Naive thymus-derived CD4-positive, alpha-beta T cell (primary cell): Measurements from ENCODE around the gene EIF4A3. TPM values are rescaled to one million over a fixed set of nuclear protein-coding genes. Genes with fewer than 3 reads are reported as not detected.

Source experiments
- ATAC-seq: fragments of 150-1000 bp; cut with Tn5 transposase; 2 replicates; pipeline ENCODE4 v1.10.0; 2021; ENCODE audit warnings: mild to moderate bottlenecking, moderate library complexity
- CTCF ChIA-PET: fragments of 350-600 bp; sonication (Branson Sonifier 250); formaldehyde crosslinking; loops from one replicate; lab custom pipeline; 2021; ENCODE audit warnings: antibody characterized with exemption; lab: Charles Lee
- POLR2A ChIA-PET: fragments of 350-600 bp; sonication (Branson Sonifier 250); formaldehyde crosslinking; loops from one replicate; lab custom pipeline; 2021; ENCODE audit warnings: antibody characterized with exemption, inconsistent platforms; lab: Charles Lee
- DNase-seq, 9 donors: peaks; one replicate each; pipeline versions ENCODE4 v3.0.0 to v3.0.0-alpha.2; 2020 to 2022; ENCODE audit warnings: mixed read lengths in 1 of 9
- H3K27ac ChIP-seq: one replicate; pipeline ENCODE4 v1.7.0; 2013; ENCODE audit warnings: mild to moderate bottlenecking, low read depth, low read length, moderate library complexity
- H3K27me3 ChIP-seq, 2 donors: one replicate each; pipeline ENCODE4 v1.7.0; 2013; ENCODE audit warnings: low read length in 2 of 2, mild to moderate bottlenecking in 2 of 2, moderate library complexity in 2 of 2; ENCODE audit not compliant: control insufficient read depth in 2 of 2, insufficient read depth in 2 of 2
- H3K36me3 ChIP-seq, 3 experiments: 1 replicate in 2 of 3; 2 replicates in 1 of 3; pipeline ENCODE4 v1.7.0; 2013; ENCODE audit warnings: low read length in 3 of 3, mild to moderate bottlenecking in 3 of 3, moderate library complexity in 1 of 3; ENCODE audit not compliant: insufficient read depth in 3 of 3, control insufficient read depth in 2 of 3
- H3K4me1 ChIP-seq, 2 donors: one replicate each; pipeline ENCODE4 v1.7.0; 2013; ENCODE audit warnings: low read length in 2 of 2, mild to moderate bottlenecking in 2 of 2, moderate library complexity in 1 of 2; ENCODE audit not compliant: control insufficient read depth in 2 of 2, insufficient read depth in 2 of 2
- H3K4me3 ChIP-seq: 2 replicates; pipeline ENCODE4 v1.7.0; 2013; ENCODE audit warnings: mild to moderate bottlenecking, low read length
- H3K9me3 ChIP-seq, 3 experiments: 1 replicate in 2 of 3; 2 replicates in 1 of 3; pipeline ENCODE4 v1.7.0; 2013; ENCODE audit warnings: low read length in 3 of 3; ENCODE audit not compliant: control insufficient read depth in 2 of 3
- H3K27ac Mint-ChIP-seq, 9 donors: one replicate each; pipeline ENCODE4 v1.8.0; 2020 to 2022; ENCODE audit warnings: mixed read lengths in 9 of 9, mild to moderate bottlenecking in 8 of 9, moderate library complexity in 5 of 9, inconsistent platforms in 2 of 9
- H3K27me3 Mint-ChIP-seq, 5 donors: one replicate each; pipeline ENCODE4 v1.8.0; 2021 to 2022; ENCODE audit warnings: mixed read lengths in 5 of 5, mild to moderate bottlenecking in 1 of 5
- H3K36me3 Mint-ChIP-seq, 5 donors: one replicate each; pipeline ENCODE4 v1.8.0; 2020 to 2022; ENCODE audit warnings: mixed read lengths in 5 of 5, mild to moderate bottlenecking in 3 of 5, inconsistent platforms in 1 of 5
- H3K4me1 Mint-ChIP-seq, 7 donors: one replicate each; pipeline ENCODE4 v1.8.0; 2020 to 2022; ENCODE audit warnings: mixed read lengths in 7 of 7, mild to moderate bottlenecking in 3 of 7, inconsistent platforms in 1 of 7
- H3K4me3 Mint-ChIP-seq, 10 donors: one replicate each; pipeline ENCODE4 v1.8.0; 2020 to 2022; ENCODE audit warnings: mild to moderate bottlenecking in 10 of 10, mixed read lengths in 10 of 10, moderate library complexity in 6 of 10, inconsistent platforms in 2 of 10
- H3K9me3 Mint-ChIP-seq, 11 donors: one replicate each; pipeline ENCODE4 v1.8.0; 2020 to 2022; ENCODE audit warnings: mixed read lengths in 11 of 11, mild to moderate bottlenecking in 4 of 11, inconsistent platforms in 1 of 11, moderate library complexity in 1 of 11
- intact Hi-C, 2 donors: fragments of 100-400 bp; cut with micrococcal nuclease; formaldehyde crosslinking; loops; one replicate each; pipeline ENCODE4 v1.15.1; 2023
- polyA plus RNA-seq, 2 donors: library from polyadenylated mRNA; unstranded; fragments of 300-500 nt; fragmentation: Illumina TruSeq; gene quantifications; one replicate each; pipeline ENCODE4 v1.2.3, GENCODE V29; 2021
- total RNA-seq, 6 experiments: library from RNA in 5 of 6; stranded (reverse) in 5 of 6; gene quantifications; 1 replicate in 5 of 6; 2 replicates in 1 of 6; pipeline ENCODE4 v1.2.3 and lab custom pipeline; 2021 to 2026

Gene EIF4A3
- total and polyA plus RNA-seq, 7 experiments from 2014 or later, result 48.6 to 128 (median 75.9) TPM

- H3K27me3 ChIP-seq, result no peaks in the 10 kb centered on the region
- H3K4me3 ChIP-seq, result peak overlapping the region; percentile 64
- peaks cover 15 to 47% (median 41%) of the 10 kb centered on the region in 7 donors for H3K4me1 Mint-ChIP-seq
- no peaks in the 10 kb centered on the region for H3K27me3 Mint-ChIP-seq
- CTCF ChIA-PET, result interaction anchor here (0.8 to 2.7 kb wide), 5 partner anchors 13 to 137 kb away, joined by 3 to 6 read pairs (median 4); partner anchors contain the start of gene GAA
- H3K4me3 Mint-ChIP-seq, result peak overlapping the region; percentile 81 to 98 (median 90)
- peaks cover 22 to 39% (median 24%) of the 10 kb centered on the region in 3 experiments for H3K36me3 ChIP-seq
- ATAC-seq (no peak), DNase-seq (peak in 1 of 9 donors; percentile 7)
- peak overlapping the region; percentile 3 to 95 (median 81) for H3K27ac Mint-ChIP-seq
- peaks cover 0 to 5% (median 0%) of the 10 kb centered on the region in 11 donors for H3K9me3 Mint-ChIP-seq
- no peaks in the 10 kb centered on the region for H3K9me3 ChIP-seq
- intact Hi-C loops, result loop anchor here (2.0 to 10.0 kb wide), 5 partner anchors 107 to 1079 kb away; partner anchors contain the start of genes CBX4 (in 1 of the 2), CCDC40 (in 1 of the 2), CEP131 (in 1 of the 2) and TBC1D16 (in 1 of the 2)
- H3K36me3 Mint-ChIP-seq, result peaks cover 0 to 17% (median 9%) of the 10 kb centered on the region in 5 donors
- H3K4me1 ChIP-seq, result peaks cover 19 to 21% of the 10 kb centered on the region in 2 donors
- POLR2A ChIA-PET, result interaction anchor here (0.6 to 3.1 kb wide), 10 partner anchors 9 to 217 kb away, joined by 3 to 21 read pairs (median 3); partner anchors contain the start of genes GAA and SGSH
- peak overlapping the region; percentile 91 for H3K27ac ChIP-seq
Measured at GRCh38 chr17:80145076-80146075, 1.6 kb downstream of the EIF4A3 start.

DNA sequence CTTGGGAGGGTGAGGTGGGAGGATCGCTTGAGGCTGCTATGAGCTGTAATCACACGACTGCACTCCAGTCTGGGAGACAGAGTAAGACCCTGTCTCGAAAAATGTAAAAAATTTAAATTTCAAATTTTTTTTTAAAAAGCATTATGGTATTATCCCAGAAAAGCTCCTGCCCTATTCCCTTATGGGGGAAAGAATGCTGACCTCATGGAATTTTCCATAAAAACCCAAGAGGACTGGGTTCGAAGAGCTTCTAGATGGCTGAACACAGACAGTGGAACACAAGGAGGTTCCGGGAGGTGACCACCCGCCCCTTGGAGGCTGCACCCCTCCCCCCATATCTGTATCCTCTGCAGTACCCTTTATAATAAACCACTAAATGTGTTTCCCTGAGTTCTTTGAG lies 4.0 kb downstream of the EIF4A3 start:
- peaks cover 14 to 33% (median 24%) of the 10 kb centered on the region in 5 donors for H3K36me3 Mint-ChIP-seq
- Histone ChIP-seq H3K4me3 (no peak overlapping the region), H3K27me3 (no peaks in the 10 kb centered on the region), H3K9me3 (no peaks in the 10 kb centered on the region), H3K27ac (no peak overlapping the region), H3K4me1 (peaks cover 15 to 18% of the 10 kb centered on the region in 2 donors), H3K36me3 (peaks cover 45 to 63% (median 46%) of the 10 kb centered on the region in 3 experiments)
- H3K9me3 Mint-ChIP-seq, result peaks cover 0 to 3% (median 0%) of the 10 kb centered on the region in 11 donors
- H3K4me1 Mint-ChIP-seq, result peaks cover 10 to 35% (median 30%) of the 10 kb centered on the region in 7 donors
- H3K27ac Mint-ChIP-seq, result no peak overlapping the region
- H3K27me3 Mint-ChIP-seq, result no peaks in the 10 kb centered on the region
- no peak overlapping the region for H3K4me3 Mint-ChIP-seq
- ChIA-PET CTCF (no interaction called here), POLR2A (interaction anchor here (0.6 kb wide), 1 partner anchor 68 kb away, joined by 3 read pairs; no protein-coding TSS in a partner anchor)
- DNase-seq (no peak), ATAC-seq (no peak)
- intact Hi-C loops, result loop anchor here in 1 of 2 donors (10.0 kb wide), 1 partner anchor 1082 kb away; the partner anchor contains the start of gene CEP131

DNA sequence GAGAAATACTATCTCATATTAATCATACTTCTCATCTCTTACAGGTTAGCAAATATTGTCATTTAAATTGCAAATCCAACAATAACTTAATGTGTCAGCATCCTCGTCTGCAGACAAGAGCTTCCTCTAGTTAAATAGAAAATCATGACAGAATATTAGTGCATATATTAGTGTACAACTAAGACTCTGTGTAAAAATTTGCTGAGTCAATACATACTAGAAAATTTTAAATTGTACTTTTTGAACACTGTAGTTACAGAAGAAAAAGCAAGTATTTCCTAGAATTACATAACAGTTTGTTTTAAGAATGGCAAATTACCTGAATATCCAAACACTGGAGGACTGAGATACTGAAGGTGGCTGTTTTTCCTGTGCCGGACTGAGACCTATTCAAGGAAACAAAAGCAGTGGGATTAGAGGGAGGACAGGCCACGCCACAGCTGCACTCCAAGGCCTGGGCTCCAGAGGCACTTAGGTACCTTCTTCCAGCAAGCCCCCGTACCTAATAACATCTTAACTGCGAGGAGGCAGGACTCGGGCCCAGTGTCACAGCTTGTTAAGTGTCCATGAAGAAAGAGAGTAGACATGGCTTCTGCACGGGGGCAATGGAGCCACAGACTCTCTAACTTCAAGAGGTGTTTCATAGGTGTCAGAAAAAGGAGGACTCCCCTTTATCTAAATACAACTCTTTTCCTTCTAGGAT lies 5.3 kb downstream of the EIF4A3 start:
- Mint-ChIP-seq H3K27me3 (no peaks in the 10 kb centered on the region), H3K36me3 (peaks cover 14 to 46% (median 34%) of the 10 kb centered on the region in 5 donors), H3K4me1 (peaks cover 10 to 31% (median 21%) of the 10 kb centered on the region in 7 donors), H3K4me3 (no peak overlapping the region), H3K9me3 (no peaks in the 10 kb centered on the region), H3K27ac (peak overlapping the region in 2 of 9 donors; percentile 23 to 59)
- POLR2A ChIA-PET, result interaction anchor here (0.7 to 1.5 kb wide), 2 partner anchors 14 to 1323 kb away, joined by 3 to 5 read pairs; no protein-coding TSS in a partner anchor
- Histone ChIP-seq H3K27me3 (no peaks in the 10 kb centered on the region), H3K4me3 (no peak overlapping the region), H3K9me3 (no peaks in the 10 kb centered on the region), H3K36me3 (peaks cover 56 to 76% (median 57%) of the 10 kb centered on the region in 3 experiments), H3K27ac (no peak overlapping the region), H3K4me1 (peaks cover 14 to 18% of the 10 kb centered on the region in 2 donors)
- intact Hi-C loops, result loop anchor here in 1 of 2 donors (10.0 kb wide), 1 partner anchor 1083 kb away; the partner anchor contains the start of gene CEP131
- CTCF ChIA-PET, result interaction anchor here (0.6 kb wide), 1 partner anchor 144 kb away, joined by 3 read pairs; no protein-coding TSS in a partner anchor
- DNase-seq (no peak), ATAC-seq (no peak)

DNA sequence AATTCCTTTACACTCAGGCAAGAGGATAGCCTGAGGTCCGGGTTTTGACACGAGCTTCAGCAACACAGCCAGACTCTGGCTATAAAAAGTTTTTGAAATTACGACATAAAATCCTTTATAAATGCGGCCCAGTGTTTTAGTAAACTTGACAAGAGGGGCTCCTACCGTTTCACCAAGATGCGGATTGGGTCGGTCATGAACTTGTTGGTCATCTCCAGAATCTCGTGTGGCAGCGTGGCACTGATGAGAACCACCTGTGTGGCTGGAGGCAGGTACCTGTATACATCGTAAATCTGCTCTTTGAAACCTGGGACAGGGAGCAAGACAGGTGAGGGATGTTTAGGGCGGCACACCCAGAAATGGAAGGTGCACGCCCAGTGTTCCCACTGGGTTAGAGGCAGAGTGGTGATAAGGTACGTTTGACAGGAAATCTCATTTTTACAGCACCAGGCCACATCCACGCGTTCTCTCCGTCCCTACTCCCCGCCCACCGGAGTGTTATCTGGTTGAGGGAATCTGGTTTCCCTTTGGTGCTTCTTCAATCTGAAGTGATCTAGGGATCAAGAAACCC lies 8.0 kb downstream of the EIF4A3 start:
- peaks cover 57 to 99% (median 65%) of the 10 kb centered on the region in 3 experiments for H3K36me3 ChIP-seq
- peaks cover 14 to 62% (median 33%) of the 10 kb centered on the region in 5 donors for H3K36me3 Mint-ChIP-seq
- CTCF ChIA-PET, result no interaction called here

GRCh38 chr17:80137131-80137530 lies 9.8 kb downstream of the EIF4A3 start:
- no peaks in the 10 kb centered on the region for H3K4me1 ChIP-seq
- peaks cover 47 to 93% (median 57%) of the 10 kb centered on the region in 3 experiments for H3K36me3 ChIP-seq
- POLR2A ChIA-PET, result no interaction called here
- Mint-ChIP-seq H3K9me3 (no peaks in the 10 kb centered on the region), H3K36me3 (peaks cover 14 to 73% (median 37%) of the 10 kb centered on the region in 5 donors), H3K4me3 (no peak overlapping the region), H3K27me3 (no peaks in the 10 kb centered on the region), H3K4me1 (peaks cover 0 to 4% (median 0%) of the 10 kb centered on the region in 7 donors), H3K27ac (no peak overlapping the region)
- H3K27ac ChIP-seq, result no peak overlapping the region
- CTCF ChIA-PET, result no interaction called here
- DNase-seq (no peak), ATAC-seq (no peak)
- H3K4me3 ChIP-seq, result no peak overlapping the region
- intact Hi-C loops, result no loop called here
- H3K9me3 ChIP-seq, result no peaks in the 10 kb centered on the region
- H3K27me3 ChIP-seq, result no peaks in the 10 kb centered on the region

More for the DNA sequence above, 8.0 kb downstream of the EIF4A3 start:
- intact Hi-C loops, result no loop called here
- no peak for ATAC-seq
- H3K27me3 ChIP-seq, result no peaks in the 10 kb centered on the region
- H3K27ac ChIP-seq, result no peak overlapping the region
- no peak overlapping the region for H3K27ac Mint-ChIP-seq
- peaks cover 0 to 12% (median 0%) of the 10 kb centered on the region in 7 donors for H3K4me1 Mint-ChIP-seq
- H3K9me3 Mint-ChIP-seq, result no peaks in the 10 kb centered on the region
- H3K4me1 ChIP-seq, result peaks cover 0 to 3% of the 10 kb centered on the region in 2 donors
- no peak overlapping the region for H3K4me3 ChIP-seq
- no peaks in the 10 kb centered on the region for H3K9me3 ChIP-seq
- DNase-seq, result no peak
- POLR2A ChIA-PET, result interaction anchor here (0.5 kb wide), 1 partner anchor 980 kb away, joined by 3 read pairs; no protein-coding TSS in a partner anchor
- H3K27me3 Mint-ChIP-seq, result no peaks in the 10 kb centered on the region
- no peak overlapping the region for H3K4me3 Mint-ChIP-seq
